GM19397 (cell line): ENCODE results near the gene PTGES2.
"Not testable (repeated sequence)": the region's sequence is repeated elsewhere in the genome, so short reads cannot be mapped to it uniquely, and the experiment has no call there.

Source experiments
- ATAC-seq: cut with Tn5 transposase; IDR thresholded peaks from one replicate; pipeline ENCODE4 v1.9.1; 2021; ENCODE audit warnings: mild to moderate bottlenecking, moderate library complexity; ENCODE audit not compliant: unreplicated experiment

Gene PTGES2

GRCh38 chr9:128120741-128121465, 6.6 kb downstream of the PTGES2 start:
- no peak for ATAC-seq

GRCh38 chr9:128120061-128120740, 7.3 kb downstream of the PTGES2 start:
- no peak for ATAC-seq

- ATAC-seq = no peak
These were observed 8.4 kb downstream of the PTGES2 start for GRCh38 chr9:128118971-128119665.

GRCh38 chr9:128118472-128118857, 9.1 kb downstream of the PTGES2 start:
- no peak for ATAC-seq

GRCh38 chr9:128117613-128118471, 9.7 kb downstream of the PTGES2 start:
- peak; percentile 54 for ATAC-seq

GRCh38 chr9:128116104-128117083, 11.1 kb downstream of the PTGES2 start:
- no peak for ATAC-seq

- ATAC-seq = no peak
These were observed 12.1 kb downstream of the PTGES2 start for GRCh38 chr9:128115187-128116103.

GRCh38 chr9:128114326-128115186, 13.0 kb downstream of the PTGES2 start:
- no peak for ATAC-seq

- ATAC-seq = no peak
These were observed 13.8 kb downstream of the PTGES2 start for GRCh38 chr9:128113526-128114325.

- not testable (repeated sequence) for ATAC-seq
These were observed 15.8 kb downstream of the PTGES2 start for GRCh38 chr9:128111726-128112125.

- ATAC-seq = no peak
These were observed 18.3 kb downstream of the PTGES2 start for GRCh38 chr9:128109050-128109709.

- no peak for ATAC-seq
These were observed 19.1 kb downstream of the PTGES2 start for GRCh38 chr9:128108269-128109049.

- no peak for ATAC-seq
These were observed 19.9 kb downstream of the PTGES2 start for GRCh38 chr9:128107468-128108268.

- no peak for ATAC-seq
These were observed 20.5 kb downstream of the PTGES2 start for GRCh38 chr9:128106940-128107467.
